NCI-H1092 treated with DMSO at 0.1 percent for 48 hours (cell line): ENCODE data around the gene ECM1.
A peak's percentile ranks its signal among the peaks of the same experiment; 100 is the strongest.

Experiments
- DNase-seq: peaks from one replicate; lab custom pipeline; 2025; lab: John Stamatoyannopoulos, UW

The ECM1 gene

GRCh38 chr1:150545486-150546032 is 37.6 kb downstream of the ECM1 start:
- no peak for DNase-seq

- DNase-seq: no peak
Observed at GRCh38 chr1:150546294-150546937, 38.5 kb downstream of the ECM1 start.

GRCh38 chr1:150548324-150548631 is 40.4 kb downstream of the ECM1 start:
- no peak for DNase-seq

- DNase-seq: peak; percentile 69
Observed at GRCh38 chr1:150548632-150549495, 41.0 kb downstream of the ECM1 start, which contains the start of gene ADAMTSL4. Gene ADAMTSL4 (plus strand): TSS chr1:150549408. CDS start chr1:150552289, 2,881 bp downstream.

GRCh38 chr1:150549496-150550221 is 41.8 kb downstream of the ECM1 start:
- DNase-seq: no peak

GRCh38 chr1:150550222-150551050 is 42.5 kb downstream of the ECM1 start:
- no peak for DNase-seq

- no peak for DNase-seq
Observed at GRCh38 chr1:150551051-150551783, 43.3 kb downstream of the ECM1 start.

GRCh38 chr1:150551784-150552127 is 43.8 kb downstream of the ECM1 start:
- no peak for DNase-seq

- DNase-seq: no peak
Observed at GRCh38 chr1:150552128-150552910, 44.4 kb downstream of the ECM1 start.

GRCh38 chr1:150552911-150553289 is 45.0 kb downstream of the ECM1 start:
- DNase-seq: no peak

- no peak for DNase-seq
Observed at GRCh38 chr1:150553392-150554085, 45.6 kb downstream of the ECM1 start.

GRCh38 chr1:150554086-150554452 is 46.2 kb downstream of the ECM1 start:
- DNase-seq: no peak

GRCh38 chr1:150555198-150555970 is 47.5 kb downstream of the ECM1 start:
- DNase-seq: no peak

- no peak for DNase-seq
Observed at GRCh38 chr1:150555971-150556865, 48.3 kb downstream of the ECM1 start.

GRCh38 chr1:150557065-150557600 is 49.2 kb downstream of the ECM1 start:
- DNase-seq: no peak

- no peak for DNase-seq
Observed at GRCh38 chr1:150557813-150558212, 49.9 kb downstream of the ECM1 start.

GRCh38 chr1:150558303-150558704 is 50.4 kb downstream of the ECM1 start:
- no peak for DNase-seq
